HEK293 (cell line): ENCODE data around the gene PKM.

ENCODE experiments used
- ATF2 ChIP-seq: fragments of 450-650 bp; formaldehyde crosslinking; IDR thresholded peaks from 2 replicates; pipeline ENCODE4 v1.5.1; 2016; ENCODE audit warnings: missing biosample characterization, missing genetic modification characterization, low read depth
- ZBTB7A ChIP-seq: fragments of 450-650 bp; formaldehyde crosslinking; IDR thresholded peaks from 2 replicates; pipeline ENCODE4 v1.5.1; 2016; ENCODE audit warnings: low read depth, missing biosample characterization, missing genetic modification characterization
- ZNF248 ChIP-seq: fragments of 450-650 bp; formaldehyde crosslinking; IDR thresholded peaks from 2 replicates; pipeline ENCODE4 v1.5.1; 2017; ENCODE audit warnings: missing biosample characterization, missing genetic modification characterization
- TF ChIP-seq, protein P1 (sequence below): fragments of 450-650 bp; formaldehyde crosslinking; IDR thresholded peaks from 2 replicates; pipeline ENCODE4 v1.5.1; 2016; ENCODE audit warnings: missing biosample characterization, missing genetic modification characterization

DNA sequence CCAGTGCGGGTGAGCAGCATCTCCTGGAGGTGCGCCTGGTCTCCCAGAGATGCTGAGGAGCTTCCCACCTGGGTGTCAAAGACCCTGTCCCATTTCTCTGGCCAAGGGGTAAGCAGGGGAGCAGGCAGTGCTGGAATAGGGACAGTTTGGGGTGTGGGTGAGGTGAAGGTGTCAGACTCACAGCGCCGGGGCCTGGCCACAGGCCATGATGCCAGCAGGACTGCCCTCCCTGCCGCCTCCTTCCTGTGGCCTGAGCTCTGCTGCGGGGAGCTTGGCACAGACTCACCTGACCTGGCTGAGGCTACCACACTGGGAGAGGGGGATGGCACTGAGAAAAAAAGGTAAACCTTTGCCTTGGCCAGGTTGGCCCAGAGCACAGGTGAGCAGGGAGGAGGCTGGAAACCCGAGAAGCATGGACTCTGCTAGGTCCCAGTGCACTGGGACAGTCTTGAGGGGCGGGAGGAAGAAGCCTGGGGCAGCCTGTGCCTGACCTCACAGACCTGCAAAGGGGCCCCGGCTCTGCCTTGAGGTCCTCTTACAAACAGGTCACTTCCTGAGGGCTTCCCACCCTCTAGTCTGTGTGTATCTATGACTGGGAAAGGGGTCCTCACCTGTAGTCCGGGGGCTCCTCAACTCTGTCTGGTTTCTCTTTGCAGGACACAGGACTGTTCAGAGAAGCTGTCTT lies 61.6 kb downstream of the PKM start:
- no peak for TF ChIP-seq ZNF248 (tag by site-specific recombination)
- TF ChIP-seq, protein P1, sequence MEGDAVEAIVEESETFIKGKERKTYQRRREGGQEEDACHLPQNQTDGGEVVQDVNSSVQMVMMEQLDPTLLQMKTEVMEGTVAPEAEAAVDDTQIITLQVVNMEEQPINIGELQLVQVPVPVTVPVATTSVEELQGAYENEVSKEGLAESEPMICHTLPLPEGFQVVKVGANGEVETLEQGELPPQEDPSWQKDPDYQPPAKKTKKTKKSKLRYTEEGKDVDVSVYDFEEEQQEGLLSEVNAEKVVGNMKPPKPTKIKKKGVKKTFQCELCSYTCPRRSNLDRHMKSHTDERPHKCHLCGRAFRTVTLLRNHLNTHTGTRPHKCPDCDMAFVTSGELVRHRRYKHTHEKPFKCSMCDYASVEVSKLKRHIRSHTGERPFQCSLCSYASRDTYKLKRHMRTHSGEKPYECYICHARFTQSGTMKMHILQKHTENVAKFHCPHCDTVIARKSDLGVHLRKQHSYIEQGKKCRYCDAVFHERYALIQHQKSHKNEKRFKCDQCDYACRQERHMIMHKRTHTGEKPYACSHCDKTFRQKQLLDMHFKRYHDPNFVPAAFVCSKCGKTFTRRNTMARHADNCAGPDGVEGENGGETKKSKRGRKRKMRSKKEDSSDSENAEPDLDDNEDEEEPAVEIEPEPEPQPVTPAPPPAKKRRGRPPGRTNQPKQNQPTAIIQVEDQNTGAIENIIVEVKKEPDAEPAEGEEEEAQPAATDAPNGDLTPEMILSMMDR (tag by site-specific recombination) = no peak
- no peak for TF ChIP-seq ATF2 (tag by site-specific recombination)
- TF ChIP-seq ZBTB7A = no peak
